OCI-LY1 (cell line): ENCODE data around the gene ROBO4.

Experiments used
- EZH2 ChIP-seq: fragments of 200-600 bp; sonication (generic), shearing (Covaris generic); IDR thresholded peaks from 2 replicates; pipeline ENCODE4 v1.8.0; 2017; ENCODE audit warnings: borderline replicate concordance, mixed run types, mild to moderate bottlenecking, antibody characterized with exemption, low read length, moderate library complexity, mixed read lengths
- TF ChIP-seq, protein P1 (sequence below): fragments of 200-600 bp; sonication (generic), shearing (Covaris generic); IDR thresholded peaks from 2 replicates; pipeline ENCODE4 v1.5.1; 2017; ENCODE audit warnings: mild to moderate bottlenecking, antibody characterized with exemption, low read length, moderate library complexity, mixed read lengths

DNA sequence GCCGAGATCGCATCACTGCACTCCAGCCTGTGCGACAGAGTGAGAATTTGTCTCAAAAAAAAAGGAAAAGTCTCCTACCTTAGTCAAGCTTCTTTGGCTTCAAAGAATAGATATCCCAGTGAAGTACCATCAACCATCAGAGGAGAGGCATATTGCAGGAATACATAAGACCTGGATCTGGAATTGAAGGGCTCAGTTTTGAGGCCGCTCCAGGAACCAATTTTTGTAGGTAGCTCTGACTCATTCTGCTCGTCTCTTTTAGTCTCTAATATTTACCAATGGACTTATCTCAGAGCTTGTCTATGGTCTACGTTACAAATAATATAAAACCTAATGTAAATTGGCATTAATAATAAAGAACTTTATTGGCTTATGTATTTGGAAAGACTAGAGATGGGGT is 48.2 kb upstream of the ROBO4 start:
- TF ChIP-seq, protein P1, sequence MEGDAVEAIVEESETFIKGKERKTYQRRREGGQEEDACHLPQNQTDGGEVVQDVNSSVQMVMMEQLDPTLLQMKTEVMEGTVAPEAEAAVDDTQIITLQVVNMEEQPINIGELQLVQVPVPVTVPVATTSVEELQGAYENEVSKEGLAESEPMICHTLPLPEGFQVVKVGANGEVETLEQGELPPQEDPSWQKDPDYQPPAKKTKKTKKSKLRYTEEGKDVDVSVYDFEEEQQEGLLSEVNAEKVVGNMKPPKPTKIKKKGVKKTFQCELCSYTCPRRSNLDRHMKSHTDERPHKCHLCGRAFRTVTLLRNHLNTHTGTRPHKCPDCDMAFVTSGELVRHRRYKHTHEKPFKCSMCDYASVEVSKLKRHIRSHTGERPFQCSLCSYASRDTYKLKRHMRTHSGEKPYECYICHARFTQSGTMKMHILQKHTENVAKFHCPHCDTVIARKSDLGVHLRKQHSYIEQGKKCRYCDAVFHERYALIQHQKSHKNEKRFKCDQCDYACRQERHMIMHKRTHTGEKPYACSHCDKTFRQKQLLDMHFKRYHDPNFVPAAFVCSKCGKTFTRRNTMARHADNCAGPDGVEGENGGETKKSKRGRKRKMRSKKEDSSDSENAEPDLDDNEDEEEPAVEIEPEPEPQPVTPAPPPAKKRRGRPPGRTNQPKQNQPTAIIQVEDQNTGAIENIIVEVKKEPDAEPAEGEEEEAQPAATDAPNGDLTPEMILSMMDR, result no peak
- TF ChIP-seq EZH2, result no peak
